Natural killer cell (primary cell): Measurements from ENCODE around the gene THEM5. TPM values are rescaled to one million over a fixed set of nuclear protein-coding genes. Genes with fewer than 3 reads are reported as not detected.

Source experiments
- ATAC-seq, 3 donors: fragments of 150-1000 bp in 2 of 3; fragments of 200-7000 bp in 1 of 3; cut with Tn5 transposase; 1 replicate in 1 of 3; 2 replicates in 2 of 3; pipeline ENCODE4 v1.10.0; 2021; ENCODE audit warnings: mild to moderate bottlenecking in 2 of 3, moderate library complexity in 2 of 3
- DNase-seq, 2 donors: peaks; one replicate each; pipeline versions ENCODE4 v3.0.0 to v3.0.0-alpha.2; 2013 to 2021; ENCODE audit warnings: mixed read lengths in 1 of 2
- H3K27ac ChIP-seq: one replicate; pipeline ENCODE4 v1.5.1; 2013; ENCODE audit warnings: mild to moderate bottlenecking, low read length
- H3K27me3 ChIP-seq: one replicate; pipeline ENCODE4 v1.6.1; 2013; ENCODE audit warnings: low read length; ENCODE audit not compliant: control insufficient read depth, insufficient read depth
- H3K36me3 ChIP-seq: one replicate; pipeline ENCODE4 v1.6.1; 2013; ENCODE audit warnings: low read length; ENCODE audit not compliant: control insufficient read depth, insufficient read depth
- H3K4me1 ChIP-seq: one replicate; pipeline ENCODE4 v1.6.1; 2013; ENCODE audit warnings: low read length; ENCODE audit not compliant: control insufficient read depth, insufficient read depth
- H3K4me3 ChIP-seq: one replicate; pipeline ENCODE4 v1.5.1; 2013; ENCODE audit warnings: low read length
- H3K9me3 ChIP-seq: one replicate; pipeline ENCODE4 v1.6.1; 2013; ENCODE audit warnings: low read length; ENCODE audit not compliant: control insufficient read depth, insufficient read depth
- H3K27ac Mint-ChIP-seq, 2 donors: one replicate each; pipeline ENCODE4 v1.8.0; 2022; ENCODE audit warnings: mild to moderate bottlenecking in 2 of 2, mixed read lengths in 2 of 2, moderate library complexity in 1 of 2
- H3K27me3 Mint-ChIP-seq, 2 donors: one replicate each; pipeline ENCODE4 v1.8.0; 2022; ENCODE audit warnings: low read depth in 2 of 2, mixed read lengths in 2 of 2
- H3K36me3 Mint-ChIP-seq: one replicate; pipeline ENCODE4 v1.8.0; 2022; ENCODE audit warnings: mixed read lengths
- H3K4me1 Mint-ChIP-seq, 2 donors: one replicate each; pipeline ENCODE4 v1.8.0; 2022; ENCODE audit warnings: mixed read lengths in 2 of 2
- H3K4me3 Mint-ChIP-seq: one replicate; pipeline ENCODE4 v1.8.0; 2022; ENCODE audit warnings: mild to moderate bottlenecking, moderate library complexity, mixed read lengths
- H3K9me3 Mint-ChIP-seq, 2 donors: one replicate each; pipeline ENCODE4 v1.8.0; 2022; ENCODE audit warnings: mixed read lengths in 2 of 2
- WGBS: methylation state at CpG from one replicate; pipeline ENCODE4 v1.1.7; 2013; ENCODE audit warnings: missing lambda C conversion rate; ENCODE audit not compliant: insufficient coverage; 5-methylcytosine and 5-hydroxymethylcytosine counted together
- intact Hi-C: fragments of 100-400 bp; cut with micrococcal nuclease; formaldehyde crosslinking; loops from one replicate; pipeline ENCODE4 v1.14.2; 2022
- total RNA-seq, 4 donors: library from RNA; stranded (reverse); fragments of 120-200 nt in 1 of 4; gene quantifications; one replicate each; pipeline versions ENCODE4 v1.2.3 to v1.2.4, GENCODE V29; 2013 to 2022
- TF ChIP-seq, protein P1 (sequence below): fragments of 200-600 bp; IDR thresholded peaks from one replicate; pipeline ENCODE4 v1.8.0; 2022; ENCODE audit warnings: antibody characterized with exemption

The THEM5 gene
- total RNA-seq, 3 donors from 2014 or later (not counting 1 experiment from before 2014, with no cell fraction given): 0.52 TPM; not detected in 2

GRCh38 chr1:151827853-151828252 is 25.7 kb downstream of the THEM5 start:
- Histone ChIP-seq H3K4me1 (peaks cover 55% of the 10 kb centered on the region), H3K4me3 (no peak overlapping the region), H3K27ac (peak overlapping the region; percentile 50), H3K36me3 (no peaks in the 10 kb centered on the region), H3K9me3 (no peaks in the 10 kb centered on the region), H3K27me3 (no peaks in the 10 kb centered on the region)
- Mint-ChIP-seq H3K27me3 (peaks cover 0 to 7% of the 10 kb centered on the region in 2 donors), H3K27ac (no peak overlapping the region), H3K4me3 (peak overlapping the region; percentile 45), H3K9me3 (no peaks in the 10 kb centered on the region), H3K36me3 (no peaks in the 10 kb centered on the region), H3K4me1 (peaks cover 17 to 45% of the 10 kb centered on the region in 2 donors)
- WGBS: 32% methylated on average over 8 of the region's 9 CpGs
- TF ChIP-seq, protein P1, sequence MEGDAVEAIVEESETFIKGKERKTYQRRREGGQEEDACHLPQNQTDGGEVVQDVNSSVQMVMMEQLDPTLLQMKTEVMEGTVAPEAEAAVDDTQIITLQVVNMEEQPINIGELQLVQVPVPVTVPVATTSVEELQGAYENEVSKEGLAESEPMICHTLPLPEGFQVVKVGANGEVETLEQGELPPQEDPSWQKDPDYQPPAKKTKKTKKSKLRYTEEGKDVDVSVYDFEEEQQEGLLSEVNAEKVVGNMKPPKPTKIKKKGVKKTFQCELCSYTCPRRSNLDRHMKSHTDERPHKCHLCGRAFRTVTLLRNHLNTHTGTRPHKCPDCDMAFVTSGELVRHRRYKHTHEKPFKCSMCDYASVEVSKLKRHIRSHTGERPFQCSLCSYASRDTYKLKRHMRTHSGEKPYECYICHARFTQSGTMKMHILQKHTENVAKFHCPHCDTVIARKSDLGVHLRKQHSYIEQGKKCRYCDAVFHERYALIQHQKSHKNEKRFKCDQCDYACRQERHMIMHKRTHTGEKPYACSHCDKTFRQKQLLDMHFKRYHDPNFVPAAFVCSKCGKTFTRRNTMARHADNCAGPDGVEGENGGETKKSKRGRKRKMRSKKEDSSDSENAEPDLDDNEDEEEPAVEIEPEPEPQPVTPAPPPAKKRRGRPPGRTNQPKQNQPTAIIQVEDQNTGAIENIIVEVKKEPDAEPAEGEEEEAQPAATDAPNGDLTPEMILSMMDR: no peak
- DNase-seq (peak in 1 of 2 donors; percentile 40), ATAC-seq (no peak)
- intact Hi-C loops: no loop called here

GRCh38 chr1:151825751-151826660 is 27.5 kb downstream of the THEM5 start:
- H3K4me3 ChIP-seq: peak overlapping the region; percentile 21
- H3K36me3 ChIP-seq: no peaks in the 10 kb centered on the region
- intact Hi-C loops: no loop called here
- TF ChIP-seq, protein P1: no peak
- WGBS: 42% methylated on average over 20 of the region's 21 CpGs
- H3K36me3 Mint-ChIP-seq: no peaks in the 10 kb centered on the region
- H3K27me3 ChIP-seq: no peaks in the 10 kb centered on the region
- no peak overlapping the region for H3K4me3 Mint-ChIP-seq
- H3K9me3 ChIP-seq: no peaks in the 10 kb centered on the region
- H3K27ac Mint-ChIP-seq: no peak overlapping the region
- H3K27ac ChIP-seq: no peak overlapping the region
- H3K4me1 Mint-ChIP-seq: peaks cover 28 to 48% of the 10 kb centered on the region in 2 donors
- H3K9me3 Mint-ChIP-seq: no peaks in the 10 kb centered on the region
- H3K27me3 Mint-ChIP-seq: peaks cover 0 to 9% of the 10 kb centered on the region in 2 donors
- DNase-seq (peak in 1 of 2 donors; percentile 44), ATAC-seq (peak in 1 of 3 donors; percentile 25)
- peaks cover 65% of the 10 kb centered on the region for H3K4me1 ChIP-seq

- Histone ChIP-seq H3K27ac (peak overlapping the region; percentile 1), H3K9me3 (no peaks in the 10 kb centered on the region), H3K4me1 (peaks cover 65% of the 10 kb centered on the region), H3K27me3 (no peaks in the 10 kb centered on the region), H3K4me3 (peak overlapping the region; percentile 21), H3K36me3 (no peaks in the 10 kb centered on the region)
- H3K36me3 Mint-ChIP-seq: no peaks in the 10 kb centered on the region
- peak in 1 of 2 donors; percentile 8 for DNase-seq
- H3K27me3 Mint-ChIP-seq: peaks cover 0 to 9% of the 10 kb centered on the region in 2 donors
- no peak overlapping the region for H3K4me3 Mint-ChIP-seq
- H3K4me1 Mint-ChIP-seq: peaks cover 31 to 43% of the 10 kb centered on the region in 2 donors
- TF ChIP-seq, protein P1: no peak
- 77% methylated on average over 9 of the region's 9 CpGs for WGBS
- ATAC-seq: no peak
- H3K27ac Mint-ChIP-seq: no peak overlapping the region
- intact Hi-C loops: no loop called here
- H3K9me3 Mint-ChIP-seq: no peaks in the 10 kb centered on the region
These were observed 28.3 kb downstream of the THEM5 start for GRCh38 chr1:151825204-151825603.
